GM21381 (cell line): ENCODE data around the gene COMMD7.

ENCODE experiments used
- ATAC-seq: cut with Tn5 transposase; IDR thresholded peaks from one replicate; pipeline ENCODE4 v1.9.1; 2021; ENCODE audit warnings: mild to moderate bottlenecking, moderate library complexity; ENCODE audit not compliant: unreplicated experiment

COMMD7 gene

DNA sequence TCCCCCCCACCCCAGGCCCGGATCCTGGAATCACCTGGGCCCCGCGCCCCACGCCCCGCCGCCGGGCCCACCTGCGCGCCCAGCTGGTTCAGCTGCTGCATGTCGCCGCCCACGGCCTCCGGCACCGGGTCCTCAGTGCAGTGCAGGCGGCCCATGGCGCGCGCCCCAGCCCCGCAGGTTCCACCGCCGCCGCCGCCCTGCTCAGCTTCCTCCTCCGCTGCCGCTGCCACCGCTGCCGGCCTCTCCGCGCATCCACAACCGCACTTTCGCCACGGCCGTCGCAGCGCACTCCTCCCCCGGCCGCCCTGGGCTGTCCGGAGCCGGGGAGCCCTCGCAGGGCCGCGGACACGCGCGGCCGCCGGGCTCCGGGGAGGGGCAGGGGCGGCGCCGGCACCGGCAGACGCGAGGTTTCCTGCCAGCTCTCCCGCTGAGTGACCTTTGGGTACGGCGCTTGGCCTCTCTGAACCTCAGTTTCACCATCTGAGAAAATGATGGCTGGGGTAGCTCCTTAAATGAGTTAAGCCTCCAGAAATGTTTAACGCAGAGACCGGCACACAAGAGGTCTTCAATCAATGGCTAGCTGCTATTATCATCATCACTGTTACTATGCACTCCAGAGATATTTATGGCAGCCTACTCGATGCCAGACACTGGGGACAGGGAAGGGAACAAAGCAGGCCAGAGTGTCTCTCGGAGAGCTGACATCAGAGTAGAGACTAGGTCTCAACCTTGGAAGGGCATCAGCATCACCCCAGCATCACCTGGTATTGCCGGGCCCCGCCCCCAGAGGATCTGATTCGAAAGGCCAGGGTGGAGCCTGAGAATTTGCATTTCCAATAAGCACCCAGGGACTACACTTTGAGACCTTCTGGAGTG lies at the start of gene COMMD7:
TSS of gene COMMD7 (minus strand) at position 231 of the 876 bp plus-strand sequence. CDS start at position 155, 76 bp downstream.
- ATAC-seq: peak; percentile 65

DNA sequence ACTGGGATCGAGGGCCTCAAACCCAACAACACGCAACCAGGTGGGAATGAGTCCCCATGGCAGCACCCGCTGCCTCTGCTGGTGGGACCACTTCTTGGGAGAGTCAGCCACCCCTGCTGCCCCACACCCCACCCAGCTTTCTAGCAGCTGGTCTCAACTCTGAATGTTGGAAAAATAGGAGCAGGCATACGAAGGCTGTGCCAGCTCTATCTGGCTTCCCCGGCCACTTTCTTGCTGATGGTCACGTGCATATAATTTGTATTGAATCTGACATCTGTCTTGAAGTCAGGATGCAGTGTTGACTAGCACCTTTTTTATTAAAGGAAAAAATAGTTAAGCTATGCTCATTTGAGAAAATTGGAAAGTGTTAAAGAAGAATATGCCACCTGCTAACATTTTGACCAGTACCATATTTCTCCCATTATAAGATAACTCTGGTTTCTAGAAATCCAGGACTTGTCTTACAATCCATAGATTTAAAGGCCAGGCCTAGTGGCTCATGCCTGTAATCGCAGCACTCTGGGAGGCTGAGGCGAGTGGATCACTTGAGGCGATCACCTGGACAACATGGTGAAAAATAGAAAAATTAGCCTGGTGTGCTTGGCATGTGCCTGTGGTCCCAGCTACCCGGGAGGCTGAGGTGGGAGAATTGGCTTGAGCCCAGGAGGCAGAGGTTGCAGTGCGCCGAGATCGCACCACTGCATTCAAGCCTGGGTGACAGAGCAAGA lies 49.6 kb upstream of the COMMD7 start:
- ATAC-seq: no peak

DNA sequence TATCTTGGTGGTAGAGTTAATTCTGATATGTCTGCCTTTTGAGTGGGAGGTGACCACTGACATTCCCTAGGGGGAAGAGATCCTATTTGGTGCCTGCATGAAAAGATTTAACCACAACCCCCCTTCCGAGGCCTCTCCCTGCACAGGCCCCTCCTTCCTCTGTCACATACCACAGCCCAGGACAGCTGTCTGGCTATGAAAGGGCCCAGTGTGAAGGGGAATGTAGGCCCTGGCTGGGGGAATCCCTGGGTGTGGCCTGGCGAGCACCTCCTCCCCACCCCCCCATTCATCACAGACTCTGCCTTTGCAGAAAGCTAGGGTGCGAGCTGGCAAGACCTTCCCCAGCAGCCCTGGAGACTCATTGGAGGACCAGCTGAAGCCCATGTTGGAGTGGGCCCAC lies 49.0 kb upstream of the COMMD7 start:
- no peak for ATAC-seq

DNA sequence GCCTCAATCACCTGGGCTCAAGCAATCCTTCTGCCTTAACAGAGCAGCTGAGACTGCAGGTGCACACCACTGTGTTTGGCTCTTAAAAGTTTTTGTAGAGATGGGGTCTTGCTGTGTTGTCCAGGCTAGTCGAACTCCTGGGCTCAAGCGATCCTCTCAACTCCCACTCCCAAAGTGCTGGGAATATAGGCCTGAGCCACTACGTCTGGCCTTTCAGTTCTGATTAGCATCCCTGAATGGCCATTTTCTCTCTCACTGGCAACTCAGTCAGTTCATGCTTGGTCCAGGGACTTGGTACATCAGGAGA lies 47.4 kb upstream of the COMMD7 start:
- no peak for ATAC-seq

DNA sequence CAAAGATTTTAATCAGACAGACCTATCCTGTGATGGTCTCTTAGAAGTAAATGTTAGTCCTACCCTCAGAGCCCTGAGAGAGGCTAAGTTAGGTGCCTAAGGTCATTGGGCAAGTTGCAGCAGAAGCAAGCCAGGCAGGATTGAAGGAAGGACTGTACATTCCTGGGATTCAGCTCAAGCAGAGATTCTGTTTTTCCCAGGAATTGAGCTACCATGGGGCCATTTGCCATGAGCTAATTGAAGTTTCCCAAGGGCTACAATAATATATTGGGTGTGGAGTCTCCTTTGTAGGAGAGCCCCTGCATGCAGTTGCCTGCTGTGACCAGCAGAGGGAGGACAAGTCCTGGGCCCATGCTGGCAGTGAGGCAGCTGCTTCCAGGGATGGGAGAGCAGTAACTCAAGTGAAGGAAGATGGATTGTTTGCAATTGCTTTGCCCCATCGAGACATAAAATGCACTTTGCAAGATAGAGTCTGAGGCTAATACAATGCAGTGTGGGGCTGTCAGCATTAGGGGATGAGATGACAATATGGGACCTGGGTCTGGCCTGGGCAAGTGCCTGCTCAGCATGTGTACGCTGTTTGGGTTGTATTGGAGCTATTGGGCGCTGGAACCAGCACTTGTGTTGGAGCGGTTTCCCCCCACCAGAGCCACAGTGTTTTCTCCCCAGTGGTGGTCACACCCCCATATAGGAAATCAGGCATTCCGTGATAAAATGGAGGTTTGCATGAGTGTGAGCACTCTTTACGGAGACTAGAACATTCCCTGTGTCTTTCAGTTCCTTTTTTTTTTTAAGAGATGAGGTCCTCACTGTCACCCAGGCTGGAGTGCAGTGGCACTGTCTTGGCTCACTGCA lies 46.9 kb upstream of the COMMD7 start:
- ATAC-seq: no peak

DNA sequence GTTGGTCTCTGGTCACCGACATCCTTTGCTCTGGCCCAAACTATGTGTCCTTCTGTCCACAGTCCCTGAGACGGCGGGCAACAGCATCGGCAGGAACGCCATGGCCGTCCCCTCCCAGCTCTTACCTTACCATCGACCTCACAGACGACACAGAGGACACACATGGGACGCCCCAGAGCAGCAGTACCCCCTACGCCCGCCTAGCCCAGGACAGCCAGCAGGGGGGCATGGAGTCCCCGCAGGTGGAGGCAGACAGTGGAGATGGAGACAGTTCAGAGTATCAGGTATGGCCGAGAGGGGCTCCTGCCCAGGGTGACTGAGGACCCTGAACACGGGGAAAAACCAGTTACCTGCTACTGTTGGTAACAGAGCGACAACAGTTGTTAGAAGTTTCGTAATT lies 43.9 kb upstream of the COMMD7 start:
- no peak for ATAC-seq

DNA sequence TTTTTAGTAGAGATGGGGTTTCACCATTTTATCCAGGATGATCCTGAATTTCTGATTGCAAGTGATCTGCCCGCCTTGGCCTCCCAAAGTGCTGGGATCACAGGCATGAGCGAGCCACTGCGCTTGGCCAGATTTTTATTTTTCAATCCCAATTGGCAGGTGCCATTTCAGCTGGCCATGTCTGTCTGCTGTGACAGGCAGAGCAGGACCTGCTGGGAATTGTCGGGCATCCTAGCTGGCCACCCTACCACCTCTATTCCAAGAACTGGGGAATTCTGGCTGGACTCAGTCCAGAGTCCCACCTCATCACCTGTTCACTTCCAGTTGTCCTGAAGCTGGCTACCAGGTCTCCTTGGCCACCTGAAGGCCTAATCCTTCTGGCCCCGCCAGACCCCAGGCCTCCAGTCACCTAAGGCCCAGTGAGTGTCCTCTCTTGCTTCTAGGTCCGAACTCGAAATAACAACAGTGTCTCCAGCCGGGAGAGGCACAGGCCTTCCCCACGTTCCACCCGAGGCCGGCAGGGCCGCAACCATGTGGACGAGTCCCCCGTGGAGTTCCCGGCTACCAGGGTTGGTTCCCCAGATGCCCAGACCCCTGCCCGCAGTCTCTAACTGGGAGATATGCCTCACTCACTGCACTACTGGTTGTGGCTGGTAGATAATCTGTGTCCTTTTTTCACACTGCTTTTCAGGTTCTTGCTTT lies 42.9 kb upstream of the COMMD7 start:
- no peak for ATAC-seq

DNA sequence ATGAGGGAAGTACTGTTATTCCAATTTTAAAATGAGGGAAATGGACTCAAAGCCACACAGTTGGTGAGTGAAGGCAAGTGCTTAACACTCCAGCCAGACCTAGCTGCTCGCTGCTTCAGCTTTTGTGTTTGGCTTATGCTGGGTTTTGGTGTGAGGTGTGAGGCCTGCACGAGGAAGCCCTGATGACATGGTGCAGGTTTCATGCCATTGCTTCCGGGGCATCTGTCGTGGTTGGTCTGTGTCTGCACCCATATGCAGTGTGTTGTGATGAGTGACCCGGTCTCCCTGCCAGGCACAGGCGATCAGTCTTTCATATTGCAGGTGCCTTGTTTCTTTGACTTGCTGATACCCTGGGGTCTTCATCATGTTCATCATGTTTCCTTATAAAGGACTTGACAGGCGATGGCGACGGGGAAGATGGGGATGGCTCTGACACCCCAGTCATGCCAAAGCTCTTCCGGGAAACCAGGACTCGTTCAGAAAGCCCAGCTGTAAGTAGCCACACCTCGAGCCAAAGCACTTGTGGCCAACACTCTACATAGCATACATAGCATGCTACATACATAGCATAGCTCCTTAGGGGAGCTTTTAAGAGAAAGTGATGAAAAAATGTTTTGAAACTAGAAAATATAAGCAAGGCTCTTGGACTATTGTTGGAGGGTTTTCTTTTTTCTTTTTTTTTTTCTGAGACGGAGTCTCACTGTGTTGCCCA lies 41.3 kb upstream of the COMMD7 start:
- ATAC-seq: no peak

DNA sequence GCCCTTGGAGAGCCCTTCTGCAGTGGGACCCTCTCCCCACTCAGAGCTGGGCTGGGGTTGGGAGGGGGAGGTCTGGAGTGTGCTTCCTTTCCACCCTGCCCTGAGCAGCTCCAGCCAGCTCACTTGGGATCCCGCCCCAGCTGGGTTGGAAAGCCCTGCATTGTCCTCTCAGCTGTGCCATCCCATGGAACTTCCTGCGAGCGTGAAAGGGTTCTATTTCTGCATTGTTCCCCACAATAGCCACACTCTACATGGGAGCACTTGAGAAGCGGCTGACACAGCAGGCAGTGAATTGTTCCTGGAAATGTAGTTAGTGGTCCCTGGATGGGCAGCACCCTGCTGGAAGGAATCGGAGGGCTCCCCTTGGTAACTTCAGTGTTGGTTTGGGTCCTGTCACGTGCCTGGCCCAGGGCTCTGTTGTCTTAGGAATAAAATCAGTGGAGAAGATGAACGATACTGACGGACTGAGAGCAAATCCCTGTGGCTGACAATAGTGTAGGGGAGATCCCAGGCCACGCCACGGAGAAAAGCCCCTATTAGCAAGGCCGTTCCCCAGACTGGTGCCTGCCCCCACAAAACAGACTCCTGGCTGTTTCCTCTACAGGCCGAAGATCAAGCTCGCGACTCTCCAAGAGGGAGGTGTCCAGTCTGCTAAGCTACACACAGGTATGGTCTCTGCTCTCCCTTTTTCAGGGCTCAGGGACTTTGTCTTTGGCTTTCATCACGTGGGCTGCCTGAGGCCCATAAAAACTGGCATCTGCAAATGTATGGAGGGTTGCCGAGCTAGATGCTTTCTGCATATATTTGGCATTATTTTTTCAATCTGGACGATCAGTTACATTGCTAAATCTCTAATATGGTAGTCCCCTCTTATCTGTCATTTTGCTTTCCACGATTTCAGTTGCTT lies 37.7 kb upstream of the COMMD7 start:
- ATAC-seq: no peak

DNA sequence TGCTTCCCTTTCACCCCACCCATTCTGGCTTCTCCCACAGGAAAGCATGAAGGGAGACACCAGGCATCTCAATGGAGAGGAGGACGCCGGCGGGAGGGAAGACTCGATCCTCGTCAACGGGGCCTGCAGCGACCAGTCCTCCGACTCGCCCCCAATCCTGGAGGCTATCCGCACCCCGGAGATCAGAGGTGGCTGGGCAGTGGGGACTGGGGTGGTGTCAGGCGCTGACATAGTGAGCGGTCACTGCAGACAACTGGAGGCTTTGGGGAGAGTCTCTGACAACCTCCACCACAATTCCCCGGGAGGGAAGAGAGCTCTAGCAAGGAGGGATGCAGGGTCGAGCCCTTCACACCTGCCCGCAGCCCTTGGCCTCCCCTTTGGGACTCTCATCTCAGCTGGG lies 37.0 kb upstream of the COMMD7 start:
- no peak for ATAC-seq

DNA sequence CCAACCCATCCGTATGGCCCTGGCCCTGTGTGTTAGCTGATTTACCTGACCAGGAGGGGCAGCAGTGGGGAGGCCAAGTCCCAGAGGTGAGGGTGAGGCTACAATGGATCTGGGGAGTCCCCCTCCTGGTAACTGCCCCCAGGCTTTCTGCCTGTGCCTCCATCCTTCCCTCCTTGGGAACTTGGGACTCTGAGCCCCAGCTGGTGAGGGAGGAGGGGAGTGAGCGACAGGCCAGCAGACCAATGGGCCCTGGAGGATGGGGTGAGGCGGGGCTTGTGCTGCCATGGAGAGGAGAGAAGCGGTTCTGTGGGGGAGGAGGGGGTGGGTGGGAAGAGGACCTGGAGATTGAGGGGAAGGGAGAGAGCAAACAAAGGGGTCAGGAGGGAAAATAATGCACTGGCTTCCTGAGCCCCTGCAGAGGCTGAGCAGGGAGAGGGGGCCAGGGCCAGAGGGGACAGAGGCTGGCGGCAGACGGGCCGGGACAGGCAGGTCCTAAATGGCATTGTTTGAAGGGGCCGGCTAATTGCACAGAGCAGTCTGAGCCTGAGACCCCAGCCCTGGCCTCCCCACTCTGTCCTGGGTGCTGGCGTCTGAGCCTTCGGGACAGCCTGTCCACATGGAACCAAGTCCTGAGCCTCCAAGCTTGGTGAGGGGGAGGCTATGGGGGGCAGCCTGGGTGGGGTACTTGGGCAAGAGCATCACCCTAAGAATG lies 36.4 kb upstream of the COMMD7 start:
- no peak for ATAC-seq

DNA sequence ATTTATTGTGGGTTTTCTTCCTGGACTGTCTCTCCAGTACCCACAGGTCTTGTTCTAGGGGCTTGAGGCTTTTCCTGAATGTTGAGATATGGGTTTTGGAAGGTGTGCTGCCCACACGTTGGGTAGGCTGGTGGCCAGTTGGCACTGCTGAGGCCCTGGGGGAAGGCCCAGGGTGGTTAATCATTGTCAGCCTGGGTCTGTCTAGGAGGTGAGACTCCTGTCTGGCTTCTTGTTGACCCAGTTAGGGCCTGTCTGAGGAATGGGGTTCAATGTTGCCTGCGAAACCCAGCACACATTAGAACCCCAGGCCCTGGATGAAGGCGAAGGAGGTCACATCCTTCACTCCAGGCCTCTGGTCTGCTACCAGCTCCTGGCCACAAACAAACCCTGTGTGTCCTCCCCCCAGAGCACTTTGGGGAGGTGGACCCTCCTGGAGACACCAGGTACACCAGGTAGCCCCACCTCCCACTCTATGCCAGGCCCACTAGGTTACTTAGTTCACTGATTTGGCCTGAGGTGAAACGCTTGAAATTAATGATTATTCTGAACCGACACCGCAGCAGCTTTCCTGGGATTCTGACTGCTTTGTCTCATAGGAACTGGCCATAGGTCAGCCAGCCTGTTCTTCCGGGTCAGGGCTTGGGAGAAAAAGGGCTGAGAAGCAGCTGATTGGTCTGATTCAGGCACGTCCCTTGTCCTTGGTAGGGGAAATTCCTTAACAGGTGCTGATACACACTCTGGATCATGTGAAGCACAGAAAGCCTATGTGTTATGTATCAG lies 34.1 kb upstream of the COMMD7 start:
- no peak for ATAC-seq

DNA sequence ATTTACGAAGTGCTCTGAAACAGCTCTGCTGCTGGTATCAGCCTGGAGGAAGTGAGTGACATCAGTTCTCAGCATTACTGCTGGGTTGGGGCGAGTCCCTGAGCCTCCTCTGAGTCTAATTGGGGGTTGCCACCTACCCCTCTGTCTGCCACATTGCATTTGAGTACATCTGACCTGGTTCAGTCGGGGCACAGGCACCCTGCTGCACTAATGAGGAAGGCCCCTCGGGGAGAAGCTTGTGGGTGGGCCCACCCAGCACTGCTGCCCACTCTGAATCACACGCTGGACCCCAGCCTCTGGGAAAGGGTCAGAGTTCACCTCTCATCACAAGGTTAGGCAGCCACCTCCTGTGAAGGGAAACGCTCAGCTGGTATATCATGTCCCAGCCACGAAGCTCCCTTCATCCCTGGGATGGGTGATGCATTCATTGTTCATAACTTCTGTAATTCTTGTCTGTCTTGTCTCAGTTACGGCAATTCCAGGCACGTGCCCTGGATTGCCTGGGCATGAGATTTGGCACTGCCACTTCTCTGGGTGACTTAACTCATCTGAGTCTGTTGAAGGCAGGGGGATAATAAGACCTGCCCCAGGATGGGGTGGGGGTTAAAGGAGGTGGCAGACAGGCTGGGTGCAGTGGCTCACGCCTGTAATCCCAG lies 32.2 kb upstream of the COMMD7 start:
- no peak for ATAC-seq

DNA sequence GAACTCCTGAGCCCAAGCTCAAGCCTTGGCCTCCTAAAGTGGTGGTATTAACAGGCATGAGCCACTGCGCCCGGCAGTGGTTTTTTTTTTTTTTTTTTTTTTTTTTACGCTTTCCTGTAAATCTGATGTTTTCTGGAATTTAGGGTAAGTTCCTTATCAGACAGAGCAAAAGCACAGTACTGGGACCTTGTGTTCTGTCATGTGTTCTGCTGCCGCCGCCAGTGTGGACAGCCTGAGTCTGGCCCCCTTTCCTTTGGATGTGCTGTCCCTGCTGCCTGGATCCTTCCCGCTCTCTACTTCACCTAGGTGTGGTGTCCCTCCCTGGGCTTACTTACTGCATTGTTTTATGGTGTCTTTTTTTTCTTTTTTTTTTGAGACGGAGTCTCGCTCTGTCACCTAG lies 30.6 kb upstream of the COMMD7 start:
- ATAC-seq: no peak

DNA sequence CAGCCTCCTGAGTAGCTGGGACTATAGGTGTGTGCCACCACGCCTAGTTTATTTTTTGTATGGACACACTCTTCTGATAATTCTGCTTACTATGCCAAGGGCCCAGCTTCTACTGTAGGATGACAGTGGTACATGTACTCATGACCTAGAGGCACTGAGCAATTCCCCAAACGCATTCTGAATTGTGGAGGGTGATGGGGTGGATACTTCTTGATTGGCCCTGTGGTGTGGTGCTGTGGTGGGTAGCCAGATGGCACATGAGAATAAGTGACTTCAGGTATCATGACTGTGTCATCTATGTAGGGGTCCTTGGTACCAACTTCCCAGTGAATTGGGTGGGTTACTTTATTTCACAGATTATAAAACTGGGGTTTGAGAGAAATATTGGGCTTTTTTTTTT lies 30.0 kb upstream of the COMMD7 start:
- ATAC-seq: no peak

DNA sequence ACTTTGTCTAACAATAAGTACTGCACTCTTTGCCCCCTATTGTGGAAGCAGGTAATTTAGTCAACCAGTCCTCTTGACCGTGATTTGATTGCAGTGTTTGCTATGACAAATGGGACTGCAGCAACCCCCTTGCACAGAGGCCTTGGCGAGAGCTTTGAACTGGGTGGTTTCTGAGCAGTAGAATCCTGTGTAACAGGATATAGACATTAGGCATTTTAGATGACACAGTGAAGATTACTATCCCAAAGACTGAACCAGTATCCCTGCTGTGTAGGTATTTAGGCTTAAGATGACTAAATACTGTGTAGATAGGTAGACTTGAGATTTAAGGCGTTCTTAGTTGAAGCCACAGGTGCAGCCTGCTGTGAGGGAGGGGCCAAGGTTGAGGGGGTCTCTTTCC lies 28.8 kb upstream of the COMMD7 start:
- ATAC-seq: no peak

DNA sequence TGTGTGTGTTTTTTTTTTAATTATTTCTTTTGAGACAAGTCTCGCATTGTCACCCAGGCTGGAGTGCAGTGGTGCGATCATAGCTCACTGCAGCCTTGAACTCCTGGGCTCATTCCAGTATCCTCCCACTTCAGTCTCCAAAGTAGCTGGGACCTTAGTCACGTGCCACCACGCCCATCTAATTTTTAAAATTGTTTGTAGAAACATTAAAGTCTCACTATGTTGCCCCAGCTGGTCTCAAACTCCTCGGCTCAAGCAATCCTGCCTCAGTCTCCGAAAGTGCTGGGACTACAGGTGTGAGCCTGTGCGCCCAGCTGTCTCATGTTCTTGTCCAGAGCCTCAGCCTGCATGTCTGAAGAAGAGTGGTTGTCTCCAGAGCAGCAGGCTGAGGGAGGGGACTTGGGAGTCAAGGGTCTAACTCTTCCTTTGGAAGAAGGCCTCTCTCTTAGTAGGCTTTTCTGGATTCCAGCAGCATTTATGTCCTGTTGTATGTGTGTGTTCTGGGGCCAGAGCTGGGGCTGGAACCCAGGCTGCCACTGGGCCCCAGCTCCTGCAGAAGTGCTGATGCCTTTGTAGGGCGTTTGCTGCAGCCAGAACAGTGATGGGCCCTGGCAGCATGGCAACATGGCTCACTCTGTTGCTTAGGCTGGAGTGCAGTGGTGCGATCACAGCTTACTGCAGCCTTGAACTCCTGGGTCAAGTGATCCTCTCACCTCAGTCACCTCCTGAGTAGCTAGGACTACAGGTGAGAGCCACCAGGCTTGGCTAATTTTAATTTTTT lies 24.3 kb upstream of the COMMD7 start:
- ATAC-seq: no peak
